H1 (cell line): ENCODE results near the gene ZC3H7B. TPM values are rescaled to one million over a fixed set of nuclear protein-coding genes. Genes with fewer than 3 reads are reported as not detected.

ENCODE experiments used
- CTCF ChIA-PET: fragments of 300-600 bp; sonication (Branson Sonifier 250); formaldehyde crosslinking; loops from one replicate; lab custom pipeline; 2021; ENCODE audit not compliant: partially characterized antibody; lab: Charles Lee
- POLR2A ChIA-PET: fragments of 300-600 bp; sonication (Branson Sonifier 250); formaldehyde crosslinking; loops from one replicate; lab custom pipeline; 2021; ENCODE audit warnings: inconsistent platforms; ENCODE audit not compliant: partially characterized antibody; lab: Charles Lee
- DNase-seq, 2 experiments: peaks; one replicate each; pipeline versions ENCODE4 v3.0.0 to v3.0.0-alpha.2; 2010 to 2022; ENCODE audit warnings: low spot score in 2 of 2, low read depth in 1 of 2, mixed read lengths in 1 of 2
- FAIRE-seq: peaks from 2 replicates; lab custom pipeline; 2011; peaks lifted over from hg19 to GRCh38; lab: Jason Lieb, UNC
- H2AFZ ChIP-seq: 2 replicates; pipeline ENCODE4 v1.8.1; 2012; ENCODE audit warnings: low read length, inconsistent platforms
- H2AK5ac ChIP-seq: 2 replicates; pipeline ENCODE4 v1.6.1; 2013; ENCODE audit warnings: low read depth, low read length
- H2BK120ac ChIP-seq: replicated peaks from 2 replicates; pipeline ENCODE3; 2013; ENCODE audit warnings: low read depth, low read length, inconsistent platforms
- H2BK12ac ChIP-seq: 2 replicates; pipeline ENCODE4 v1.6.1; 2013; ENCODE audit warnings: low read depth, low read length
- H2BK15ac ChIP-seq: 2 replicates; pipeline ENCODE4 v1.6.1; 2013; ENCODE audit warnings: low read length
- H2BK20ac ChIP-seq: 2 replicates; pipeline ENCODE4 v1.6.1; 2013; ENCODE audit warnings: low read length
- H2BK5ac ChIP-seq: 2 replicates; pipeline ENCODE4 v1.6.1; 2013; ENCODE audit warnings: low read depth, low read length
- H3K14ac ChIP-seq: 2 replicates; pipeline ENCODE4 v1.6.1; 2013; ENCODE audit warnings: inconsistent platforms; ENCODE audit not compliant: insufficient read length
- H3K18ac ChIP-seq: 2 replicates; pipeline ENCODE4 v1.6.1; 2013; ENCODE audit warnings: low read length; ENCODE audit errors: extremely low read depth
- H3K23ac ChIP-seq: 2 replicates; pipeline ENCODE4 v1.6.1; 2013; ENCODE audit warnings: inconsistent platforms; ENCODE audit not compliant: insufficient read length
- H3K23me2 ChIP-seq: 2 replicates; pipeline ENCODE4 v1.6.1; 2013; ENCODE audit warnings: low read depth, low read length
- H3K27ac ChIP-seq: 2 replicates; pipeline ENCODE4 v1.6.1; 2011; ENCODE audit warnings: low read depth, low read length, inconsistent platforms
- H3K27me3 ChIP-seq, 4 experiments: replicated peaks in 1 of 4; 1 replicate in 1 of 4; 2 replicates in 3 of 4; pipeline versions ENCODE4 v1.6.1 to v1.8.1; 2011 to 2013; ENCODE audit warnings: low read length in 3 of 4, mild to moderate bottlenecking in 3 of 4, inconsistent platforms in 2 of 4, mixed read lengths in 2 of 4, moderate library complexity in 1 of 4; ENCODE audit not compliant: control insufficient read depth in 3 of 4, insufficient read depth in 3 of 4; ENCODE audit errors: extremely low read depth in 1 of 4
- H3K36me3 ChIP-seq, 4 experiments: 2 replicates each; pipeline versions ENCODE4 v1.6.1 to v1.8.1; 2011 to 2013; ENCODE audit warnings: mild to moderate bottlenecking in 4 of 4, low read length in 3 of 4, moderate library complexity in 2 of 4, control low read depth in 1 of 4, inconsistent platforms in 1 of 4; ENCODE audit not compliant: insufficient read depth in 4 of 4, control insufficient read depth in 2 of 4
- H3K4ac ChIP-seq: replicated peaks from 2 replicates; pipeline ENCODE3; 2013; ENCODE audit warnings: low read length, low read depth, mixed read lengths, inconsistent platforms; ENCODE audit not compliant: insufficient read length
- H3K4me1 ChIP-seq, 4 experiments: replicated peaks in 1 of 4; 1 replicate in 1 of 4; 2 replicates in 3 of 4; pipeline versions ENCODE4 v1.6.1 to v1.8.1; 2011 to 2013; ENCODE audit warnings: low read length in 3 of 4, inconsistent platforms in 2 of 4, mixed read lengths in 1 of 4; ENCODE audit not compliant: insufficient read depth in 4 of 4, control insufficient read depth in 3 of 4
- H3K4me2 ChIP-seq, 2 experiments: 2 replicates each; pipeline versions ENCODE4 v1.6.1 to v1.8.1; 2011 to 2013; ENCODE audit warnings: low read depth in 2 of 2, low read length in 2 of 2, control low read depth in 1 of 2, inconsistent platforms in 1 of 2, mild to moderate bottlenecking in 1 of 2; ENCODE audit not compliant: insufficient read depth in 1 of 2
- H3K4me3 ChIP-seq, 4 experiments: fragments of 200-600, 300-600 bp in 1 of 4; sonication (generic), shearing (Covaris generic), sonication (Bioruptor Twin) in 1 of 4; 2 replicates each; pipeline versions ENCODE4 v1.5.1 to v1.8.1; 2011 to 2016; ENCODE audit warnings: low read length in 4 of 4, low read depth in 3 of 4, control low read depth in 2 of 4, inconsistent platforms in 2 of 4, mild to moderate bottlenecking in 2 of 4, mixed read lengths in 1 of 4, moderate library complexity in 1 of 4; ENCODE audit not compliant: insufficient read depth in 2 of 4; ENCODE audit errors: extremely low read depth in 1 of 4
- H3K56ac ChIP-seq: replicated peaks from 2 replicates; pipeline ENCODE3; 2013; ENCODE audit warnings: low read depth, mild to moderate bottlenecking, mixed read lengths, low read length, inconsistent platforms; ENCODE audit not compliant: insufficient read length
- H3K79me1 ChIP-seq: 2 replicates; pipeline ENCODE4 v1.6.1; 2013; ENCODE audit warnings: low read depth, low read length, control low read depth
- H3K79me2 ChIP-seq, 2 experiments: 2 replicates each; pipeline versions ENCODE4 v1.6.1 to v1.8.1; 2012 to 2013; ENCODE audit warnings: low read length in 2 of 2, mild to moderate bottlenecking in 2 of 2, inconsistent platforms in 1 of 2; ENCODE audit not compliant: insufficient read depth in 2 of 2, control insufficient read depth in 1 of 2
- H3K9ac ChIP-seq, 4 experiments: replicated peaks in 1 of 4; 1 replicate in 1 of 4; 2 replicates in 3 of 4; pipeline versions ENCODE4 v1.6.1 to v1.8.1; 2011 to 2013; ENCODE audit warnings: low read depth in 3 of 4, low read length in 3 of 4, control low read depth in 2 of 4, mild to moderate bottlenecking in 2 of 4, moderate library complexity in 2 of 4, inconsistent platforms in 1 of 4; ENCODE audit errors: extremely low read depth in 1 of 4
- H3K9me3 ChIP-seq, 2 experiments: 2 replicates each; pipeline versions ENCODE4 v1.6.1 to v1.8.1; 2012 to 2013; ENCODE audit warnings: mild to moderate bottlenecking in 2 of 2, moderate library complexity in 2 of 2, control low read depth in 1 of 2, inconsistent platforms in 1 of 2, low read depth in 1 of 2, low read length in 1 of 2, mixed read lengths in 1 of 2; ENCODE audit not compliant: insufficient read depth in 2 of 2
- H4K20me1 ChIP-seq, 2 experiments: replicated peaks in 1 of 2; 2 replicates each; pipeline versions ENCODE3 to v1.8.1; 2011 to 2013; ENCODE audit warnings: inconsistent platforms in 2 of 2, low read length in 2 of 2, mild to moderate bottlenecking in 1 of 2; ENCODE audit not compliant: insufficient read depth in 2 of 2, control insufficient read depth in 1 of 2
- H4K5ac ChIP-seq: 2 replicates; pipeline ENCODE4 v1.6.1; 2013; ENCODE audit warnings: low read length, low read depth, mixed read lengths, inconsistent platforms; ENCODE audit not compliant: insufficient read length
- H4K8ac ChIP-seq: 2 replicates; pipeline ENCODE4 v1.8.0; 2013; ENCODE audit warnings: mild to moderate bottlenecking, moderate library complexity, low read length, inconsistent platforms; ENCODE audit not compliant: insufficient read depth; ENCODE audit errors: extremely low read depth
- H4K91ac ChIP-seq: replicated peaks from 2 replicates; pipeline ENCODE3; 2013; ENCODE audit warnings: low read length, mixed read lengths, inconsistent platforms; ENCODE audit not compliant: insufficient read length
- KDM4A ChIP-seq: IDR thresholded peaks from one replicate; pipeline ENCODE4 v1.7.1; 2012; ENCODE audit warnings: low read depth, mild to moderate bottlenecking, moderate library complexity, low read length, inconsistent platforms; ENCODE audit not compliant: severe bottlenecking
- WGBS, 2 experiments: shearing (Covaris generic) in 1 of 2; methylation state at CpG; one replicate each; pipeline versions ENCODE4 v1.1.6 to v1.1.7; 2013 to 2015; ENCODE audit warnings: low lambda C conversion rate in 2 of 2, mixed read lengths in 2 of 2, inconsistent platforms in 1 of 2, low coverage in 1 of 2, missing lambda C conversion rate in 1 of 2; ENCODE audit not compliant: insufficient replicate concordance in 2 of 2, insufficient coverage in 1 of 2, insufficient read length in 1 of 2; ENCODE audit errors: extremely low coverage in 1 of 2, missing lambda C conversion rate in 1 of 2; 5-methylcytosine and 5-hydroxymethylcytosine counted together
- polyA plus RNA-seq, 7 experiments: library from polyadenylated mRNA; depleted of rRNA in 3 of 7; stranded (reverse) in 5 of 7; unstranded in 2 of 7; fragments of >200 nt in 5 of 7; fragments of 200-250 nt in 2 of 7; gene quantifications; 1 replicate in 5 of 7; 2 replicates in 1 of 7; 4 replicates in 1 of 7; pipeline versions ENCODE4 v1.2.1 to v1.2.3, GENCODE V29; 2011 to 2013; ENCODE audit warnings: missing spikeins in 2 of 7, mixed read lengths in 2 of 7
- total RNA-seq: library from RNA; stranded (reverse); fragmentation: NEBNext Ultra II Directional; extraction: Animal tissue kit (Norgen Biotek cat#: 25700); gene quantifications from 2 replicates; pipeline ENCODE4 v1.2.1, GENCODE V29; 2021

ZC3H7B gene
- total and polyA plus RNA-seq, 2 of the 8 experiments (the other 6 are each of a cell fraction or from before 2014, with no cell fraction given): 35.5 to 78.6 TPM

- H4K8ac ChIP-seq: no peak overlapping the region
- no peak overlapping the region for H3K56ac ChIP-seq
- peaks cover 0 to 6% (median under 1%) of the 10 kb centered on the region in 4 experiments; a peak in 1 of 8 replicates for H3K36me3 ChIP-seq
- H3K14ac ChIP-seq: no peak overlapping the region
- no peak overlapping the region for H3K4me2 ChIP-seq
- H2BK15ac ChIP-seq: no peak overlapping the region
- peaks cover 0 to 6% (median 2%) of the 10 kb centered on the region in 4 experiments; a peak in 4 of 7 replicates for H3K4me1 ChIP-seq
- DNase-seq (no peak), FAIRE-seq (no peak)
- no peak for TF ChIP-seq KDM4A
- no peak overlapping the region for H2BK5ac ChIP-seq
- ChIA-PET CTCF (no interaction called here), POLR2A (interaction anchor here (0.6 to 1.3 kb wide), 3 partner anchors 26 to 300 kb away, joined by 3 read pairs; partner anchors contain the start of gene TEF)
- H3K4me3 ChIP-seq: no peak overlapping the region
- H3K27me3 ChIP-seq: no peaks in the 10 kb centered on the region
- H2BK120ac ChIP-seq: no peak overlapping the region
- H4K20me1 ChIP-seq: peaks cover 2 to 14% of the 10 kb centered on the region in 2 experiments
- no peak overlapping the region for H3K9ac ChIP-seq
- no peak overlapping the region for H4K91ac ChIP-seq
- no peaks in the 10 kb centered on the region for H3K23me2 ChIP-seq
- no peak overlapping the region for H2AK5ac ChIP-seq
- H3K4ac ChIP-seq: no peak overlapping the region
- H2AFZ ChIP-seq: no peak overlapping the region
- H2BK12ac ChIP-seq: no peak overlapping the region
- H3K79me1 ChIP-seq: peaks cover 13% of the 10 kb centered on the region
- no peak overlapping the region for H2BK20ac ChIP-seq
- no peaks in the 10 kb centered on the region for H3K9me3 ChIP-seq
- WGBS, 2 experiments: 100% methylated on average over 1 of the region's 1 CpG; no CpG with 5 or more reads in 1 of the 2 experiments
- H3K27ac ChIP-seq: no peak overlapping the region
- H3K18ac ChIP-seq: peak overlapping the region; percentile 3; the same call in 1 of the 2 replicates
- H4K5ac ChIP-seq: no peak overlapping the region
- H3K79me2 ChIP-seq: peaks cover 11 to 70% of the 10 kb centered on the region in 2 experiments; a peak in 3 of 4 replicates
- no peak overlapping the region for H3K23ac ChIP-seq
Measured at GRCh38 chr22:41310336-41310735, 9.0 kb downstream of the ZC3H7B start.
